GM13977 (cell line): ENCODE measurements around the gene KLRC3.

Source experiments
- DNase-seq: peaks from one replicate; pipeline ENCODE4 v3.0.0; 2012; ENCODE audit warnings: low spot score
- in situ Hi-C: fragments of 300-500 bp; cut with MboI; formaldehyde crosslinking; loops from one replicate; pipeline ENCODE4 v1.12.0; 2022; ENCODE audit warnings: low sequenced_read_pairs, low pct_unique_long_range_greater_than_20kb, mixed read lengths, inconsistent platforms; ENCODE audit not compliant: unreplicated experiment
- TF ChIP-seq, protein P1 (sequence below): IDR thresholded peaks from 2 replicates; pipeline ENCODE4 v1.5.1; 2012; ENCODE audit warnings: mild to moderate bottlenecking, control low read depth; ENCODE audit not compliant: insufficient read depth; ENCODE audit errors: extremely low read depth, missing control alignments

Gene KLRC3

DNA sequence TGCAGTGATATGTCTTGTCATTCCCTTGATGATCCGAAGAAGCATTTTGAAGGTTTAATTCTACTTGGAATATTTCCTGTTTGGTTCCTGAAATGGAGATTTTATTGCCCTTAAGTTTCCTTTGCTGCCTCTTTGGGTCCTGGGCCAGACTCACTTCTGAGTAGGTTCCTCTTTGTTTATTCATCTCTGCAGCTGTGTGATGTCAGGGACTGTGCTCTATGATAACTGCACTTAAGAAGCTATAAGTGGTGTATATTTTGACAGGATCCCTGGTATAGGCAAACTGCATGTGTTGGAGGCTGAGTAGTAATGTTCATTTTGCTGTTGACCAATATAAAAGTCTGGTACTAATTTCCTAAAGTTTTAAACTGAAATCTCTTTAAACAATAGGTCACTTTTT lies 11.0 kb downstream of the KLRC3 start, which contains the start of gene KLRC4:
Gene KLRC4 (minus strand): TSS at position 366 of the 400 bp plus-strand sequence. CDS start 182 bp downstream, at position 184.
- in situ Hi-C loops, result no loop called here
- DNase-seq, result no peak
- TF ChIP-seq, protein P1, sequence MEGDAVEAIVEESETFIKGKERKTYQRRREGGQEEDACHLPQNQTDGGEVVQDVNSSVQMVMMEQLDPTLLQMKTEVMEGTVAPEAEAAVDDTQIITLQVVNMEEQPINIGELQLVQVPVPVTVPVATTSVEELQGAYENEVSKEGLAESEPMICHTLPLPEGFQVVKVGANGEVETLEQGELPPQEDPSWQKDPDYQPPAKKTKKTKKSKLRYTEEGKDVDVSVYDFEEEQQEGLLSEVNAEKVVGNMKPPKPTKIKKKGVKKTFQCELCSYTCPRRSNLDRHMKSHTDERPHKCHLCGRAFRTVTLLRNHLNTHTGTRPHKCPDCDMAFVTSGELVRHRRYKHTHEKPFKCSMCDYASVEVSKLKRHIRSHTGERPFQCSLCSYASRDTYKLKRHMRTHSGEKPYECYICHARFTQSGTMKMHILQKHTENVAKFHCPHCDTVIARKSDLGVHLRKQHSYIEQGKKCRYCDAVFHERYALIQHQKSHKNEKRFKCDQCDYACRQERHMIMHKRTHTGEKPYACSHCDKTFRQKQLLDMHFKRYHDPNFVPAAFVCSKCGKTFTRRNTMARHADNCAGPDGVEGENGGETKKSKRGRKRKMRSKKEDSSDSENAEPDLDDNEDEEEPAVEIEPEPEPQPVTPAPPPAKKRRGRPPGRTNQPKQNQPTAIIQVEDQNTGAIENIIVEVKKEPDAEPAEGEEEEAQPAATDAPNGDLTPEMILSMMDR, result no peak

DNA sequence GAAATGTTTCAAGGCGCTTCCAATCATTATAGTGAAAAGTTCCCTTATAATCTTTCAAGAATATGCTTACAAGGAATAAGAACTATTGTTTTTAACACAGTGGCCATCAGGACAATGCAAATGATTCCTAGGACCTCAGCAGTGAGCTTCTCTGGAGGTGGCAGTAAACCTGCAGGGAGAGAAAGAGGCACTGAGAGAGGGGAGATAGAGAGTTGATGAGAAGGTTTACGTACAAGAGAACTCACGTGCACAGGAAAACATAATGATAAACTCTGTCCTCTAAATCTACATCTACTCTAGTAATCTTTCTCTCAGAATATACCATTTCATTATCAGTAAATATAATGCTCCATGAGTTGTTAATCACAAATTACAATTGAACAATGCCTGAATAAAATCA lies 11.6 kb downstream of the KLRC3 start:
- in situ Hi-C loops, result no loop called here
- DNase-seq, result no peak
- TF ChIP-seq, protein P1, result no peak

DNA sequence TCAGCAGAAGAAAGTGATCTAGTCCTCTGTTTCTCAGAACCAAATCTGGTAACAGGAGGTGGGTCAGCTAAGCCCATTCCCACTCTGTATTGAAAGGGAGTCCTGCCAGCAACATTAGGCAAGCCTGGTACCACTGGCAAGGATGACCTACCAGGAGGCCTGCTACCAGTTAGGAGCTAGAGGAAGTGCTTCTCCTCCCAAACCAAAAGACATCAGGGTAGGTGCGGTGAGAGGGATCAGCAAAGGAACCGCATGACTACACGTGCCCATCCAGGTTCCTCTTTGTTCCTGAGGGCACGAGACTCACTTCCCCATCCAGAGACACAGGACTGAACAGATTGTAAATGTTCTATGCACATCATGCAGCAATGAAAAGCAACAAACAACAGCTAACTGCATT lies 13.7 kb downstream of the KLRC3 start:
- no peak for DNase-seq
- in situ Hi-C loops, result no loop called here
- TF ChIP-seq, protein P1, result no peak

DNA sequence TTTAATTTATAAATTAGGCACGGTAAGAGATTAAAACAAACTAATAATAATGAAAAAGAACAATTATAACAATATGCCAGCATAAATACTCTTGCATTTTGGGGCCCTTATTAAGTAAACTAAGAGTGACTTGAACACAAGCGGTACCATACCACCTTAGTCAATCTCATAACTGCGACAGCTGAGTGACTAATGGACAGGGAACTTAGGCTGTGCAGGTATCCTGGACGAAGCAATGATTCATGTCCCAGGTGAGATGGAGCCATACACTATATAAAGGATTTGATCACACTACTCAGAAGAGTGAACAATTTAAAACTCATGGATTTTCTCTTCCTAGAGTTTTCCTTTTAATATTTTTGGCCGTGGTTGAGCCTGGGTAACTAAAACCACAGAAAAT lies 15.1 kb downstream of the KLRC3 start:
- in situ Hi-C loops, result no loop called here
- TF ChIP-seq, protein P1, result no peak

DNA sequence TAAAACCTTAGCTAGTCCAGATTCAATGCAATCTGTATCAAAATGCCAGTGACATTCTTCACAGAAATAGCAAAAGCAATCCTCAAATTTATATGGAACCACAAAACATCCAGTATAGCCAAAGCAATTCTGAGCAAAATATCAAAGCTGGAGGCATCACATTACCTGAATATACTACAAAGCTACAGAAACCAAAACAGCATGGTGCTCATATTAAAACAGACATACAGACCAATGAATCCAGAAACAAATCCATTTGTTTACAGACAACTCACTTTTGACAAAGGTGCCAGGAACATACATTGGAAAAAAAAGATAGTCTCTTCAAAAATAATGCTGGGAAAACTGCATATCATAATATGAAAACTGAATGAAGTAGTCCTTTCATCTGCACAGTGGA lies 15.6 kb downstream of the KLRC3 start:
- no peak for DNase-seq
- in situ Hi-C loops, result no loop called here
- TF ChIP-seq, protein P1, result no peak

More for the DNA sequence above, 15.1 kb downstream of the KLRC3 start:
- DNase-seq, result no peak

DNA sequence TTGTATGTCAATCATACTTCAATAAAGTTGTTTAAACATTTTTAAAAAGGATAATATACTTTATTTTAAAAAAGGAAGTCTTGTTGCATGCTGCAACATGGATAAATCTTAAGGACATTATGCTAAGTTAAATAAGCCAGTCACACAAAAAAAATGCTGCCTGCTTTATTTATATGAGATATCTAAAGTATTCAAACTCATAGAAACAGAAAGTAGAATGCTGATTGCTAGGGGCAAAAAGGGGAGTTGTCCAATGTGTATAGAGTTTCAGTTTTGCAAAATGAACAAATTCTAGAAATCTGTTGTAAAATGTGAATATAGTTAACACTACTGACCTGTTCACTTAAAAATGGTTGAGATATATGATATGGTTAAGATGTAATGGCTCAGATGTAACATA lies 19.6 kb downstream of the KLRC3 start:
- in situ Hi-C loops, result no loop called here
- DNase-seq, result no peak
- TF ChIP-seq, protein P1, result no peak

DNA sequence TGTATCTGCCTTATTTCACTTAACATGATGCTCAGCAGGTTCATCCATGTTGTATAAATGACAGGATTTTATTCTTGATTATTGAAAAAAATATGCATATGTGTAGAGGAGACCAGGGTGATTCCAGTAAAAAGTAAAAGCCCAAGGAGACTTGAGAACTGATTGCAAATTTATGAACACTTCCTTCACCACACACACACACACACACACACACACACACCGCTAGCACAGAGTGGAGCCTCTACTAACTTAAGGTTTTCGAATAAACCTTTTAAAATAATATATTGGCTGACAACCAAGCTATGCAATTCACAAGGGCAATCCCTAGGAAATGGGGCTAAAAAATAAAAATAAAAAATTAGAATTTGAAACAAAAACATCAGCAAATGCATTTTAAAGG lies 22.2 kb downstream of the KLRC3 start:
- TF ChIP-seq, protein P1, result no peak

More for the DNA sequence above, 22.2 kb downstream of the KLRC3 start:
- no peak for DNase-seq
- in situ Hi-C loops, result no loop called here
